ENCODE measurements around the gene SH3BP4.

DNA sequence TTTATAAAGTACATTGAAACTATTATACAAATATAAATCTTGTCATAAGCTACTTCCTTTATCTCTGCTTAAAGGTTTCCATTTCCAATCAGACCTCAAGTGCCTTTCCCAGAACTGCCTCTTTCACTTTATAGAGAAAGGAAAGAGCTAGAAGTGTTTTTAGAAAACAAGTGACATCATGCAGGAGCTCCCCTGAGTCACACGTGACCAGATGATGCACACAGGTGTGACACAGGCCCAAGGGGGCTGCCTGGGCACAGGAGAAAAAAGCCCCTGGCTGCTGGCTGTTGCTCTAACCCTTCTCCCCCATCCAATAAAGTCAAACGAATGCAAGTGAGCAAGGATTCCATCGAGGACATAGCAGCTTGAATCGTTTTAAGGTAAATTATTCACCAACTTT is 21.4 kb upstream of the SH3BP4 start:
- TF ChIP-seq, protein P1, sequence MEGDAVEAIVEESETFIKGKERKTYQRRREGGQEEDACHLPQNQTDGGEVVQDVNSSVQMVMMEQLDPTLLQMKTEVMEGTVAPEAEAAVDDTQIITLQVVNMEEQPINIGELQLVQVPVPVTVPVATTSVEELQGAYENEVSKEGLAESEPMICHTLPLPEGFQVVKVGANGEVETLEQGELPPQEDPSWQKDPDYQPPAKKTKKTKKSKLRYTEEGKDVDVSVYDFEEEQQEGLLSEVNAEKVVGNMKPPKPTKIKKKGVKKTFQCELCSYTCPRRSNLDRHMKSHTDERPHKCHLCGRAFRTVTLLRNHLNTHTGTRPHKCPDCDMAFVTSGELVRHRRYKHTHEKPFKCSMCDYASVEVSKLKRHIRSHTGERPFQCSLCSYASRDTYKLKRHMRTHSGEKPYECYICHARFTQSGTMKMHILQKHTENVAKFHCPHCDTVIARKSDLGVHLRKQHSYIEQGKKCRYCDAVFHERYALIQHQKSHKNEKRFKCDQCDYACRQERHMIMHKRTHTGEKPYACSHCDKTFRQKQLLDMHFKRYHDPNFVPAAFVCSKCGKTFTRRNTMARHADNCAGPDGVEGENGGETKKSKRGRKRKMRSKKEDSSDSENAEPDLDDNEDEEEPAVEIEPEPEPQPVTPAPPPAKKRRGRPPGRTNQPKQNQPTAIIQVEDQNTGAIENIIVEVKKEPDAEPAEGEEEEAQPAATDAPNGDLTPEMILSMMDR (IDR thresholded peaks at IDR 0.05), result no peak
- no peak for TF ChIP-seq POLR2A (IDR thresholded peaks at IDR 0.05)

All from uterus (tissue), 2 donors.